Heart left ventricle (tissue), 16 donors: Measurements from ENCODE around the gene ATXN1. TPM values are rescaled to one million over a fixed set of nuclear protein-coding genes. Genes with fewer than 3 reads are reported as not detected.

ENCODE experiments used
- ATAC-seq, 4 donors: fragments of 200-7000 bp; cut with Tn5 transposase; one replicate each; pipeline ENCODE4 v1.9.1; 2020 to 2022; ENCODE audit warnings: moderate library complexity in 4 of 4, mild to moderate bottlenecking in 3 of 4, moderate number of reproducible peaks in 1 of 4
- DNase-seq, 5 donors: peaks; one replicate each; pipeline ENCODE4 v3.0.0-alpha.2; 2020
- H3K27ac ChIP-seq, 12 donors: fragments of 200-600 bp; sonication (generic) in 4 of 12; one replicate each; pipeline versions ENCODE4 v1.5.0 to v1.8.0; 2016 to 2022; ENCODE audit warnings: mild to moderate bottlenecking in 2 of 12
- H3K27me3 ChIP-seq, 9 donors: fragments of 200-600 bp; sonication (generic) in 2 of 9; one replicate each; pipeline versions ENCODE4 v1.5.1 to v1.8.0; 2016 to 2022; ENCODE audit warnings: mild to moderate bottlenecking in 3 of 9
- H3K36me3 ChIP-seq, 9 donors: fragments of 200-600 bp; sonication (generic) in 2 of 9; one replicate each; pipeline versions ENCODE4 v1.5.0 to v1.8.0; 2018 to 2022; ENCODE audit warnings: mild to moderate bottlenecking in 2 of 9
- H3K4me1 ChIP-seq, 12 donors: fragments of 200-600 bp; sonication (generic) in 4 of 12; one replicate each; pipeline versions ENCODE4 v1.5.0 to v1.8.0; 2016 to 2022; ENCODE audit warnings: mild to moderate bottlenecking in 3 of 12
- H3K4me3 ChIP-seq, 12 donors: fragments of 200-600 bp; sonication (generic) in 4 of 12; one replicate each; pipeline versions ENCODE4 v1.5.0 to v1.8.0; 2017 to 2022; ENCODE audit warnings: mild to moderate bottlenecking in 9 of 12, moderate library complexity in 4 of 12
- H3K9me3 ChIP-seq, 12 donors: fragments of 200-600 bp; sonication (generic) in 4 of 12; one replicate each; pipeline versions ENCODE4 v1.5.0 to v1.8.0; 2016 to 2022; ENCODE audit warnings: mild to moderate bottlenecking in 1 of 12
- CTCF ChIP-seq, 12 donors: fragments of 200-600 bp; sonication (generic) in 4 of 12; IDR thresholded peaks; one replicate each; pipeline versions ENCODE4 v1.5.0 to v1.8.0; 2018 to 2022; ENCODE audit warnings: antibody characterized with exemption in 12 of 12, mild to moderate bottlenecking in 5 of 12
- POLR2A ChIP-seq, 2 donors: fragments of 450-650 bp; IDR thresholded peaks; one replicate each; pipeline ENCODE4 v1.6.1; 2017; ENCODE audit warnings: antibody characterized with exemption in 2 of 2, mild to moderate bottlenecking in 2 of 2, moderate library complexity in 2 of 2
- WGBS, 4 donors: extraction: QIAGEN DNeasy Blood & Tissue Kit in 2 of 4; methylation state at CpG; one replicate each; pipeline versions ENCODE4 v1.1.5 to v1.1.7; 2013 to 2018; 5-methylcytosine and 5-hydroxymethylcytosine counted together
- intact Hi-C, 10 donors: fragments of 100-400 bp; cut with DNase I; formaldehyde crosslinking; loops; one replicate each; pipeline versions ENCODE4 v1.11.1 to v1.14.2; 2022
- polyA plus RNA-seq, 2 donors: library from polyadenylated mRNA; stranded (reverse); fragments of 200-250 nt; gene quantifications; one replicate each; pipeline ENCODE4 v1.2.3, GENCODE V29; 2013
- total RNA-seq, 9 donors: library from RNA; depleted of rRNA in 2 of 9; stranded (reverse); fragments of >200 nt in 2 of 9; fragmentation: NEBNext Ultra II Directional in 3 of 9; extraction: Animal tissue kit (Norgen Biotek cat#: 25700) in 3 of 9; gene quantifications; one replicate each; pipeline versions ENCODE4 v1.1.0 to v1.2.4, GENCODE V29; 2016 to 2023
- donor health status: ischemic (EF 13 %, LVEDD 7.1; RV severe dilation, severe dysfunction).
- donor health status: healthy with polysubstance abuse.
- donor health status: DM: no; HTN: yes; CAD: no.
- donor health status: DM: no; HTN: no; CAD: no.
- donor health status: ischemic (EF 25% LVEDD 6.9; RV normal size, moderate dysfunction).
- donor health status: ischemic (EF 25% LVEDD 5.7; RV mildly dilated, moderate dysfunction).
- donor health status: healthy.
- donor health status: DM: yes; HTN: yes; CAD: no.
- donor health status: ischemic (EF 35%, LVEDD 5.7; RV mildly dilated, moderate dysfunction).
- donor health status: nonischemic (EF 11% LVEDD 7.7; RV severe dilation, severe dysfunction).
- donor health status: DM: yes; HTN: yes; CAD: no.
- donor health status: PGD.
- donor health status: ischemic (EF 29% LVEDD 5.4; RV normal size, mild dysfunction).
- donor health status: nonischemic (EF 23%, LVEDD 6.1; RV moderate dilation, normal function).

The ATXN1 gene
- total and polyA plus RNA-seq, 11 donors: 8.7 to 51.8 (median 36.0) TPM

- H3K36me3 ChIP-seq: no peaks in the 10 kb centered on the region
- no peaks in the 10 kb centered on the region for H3K9me3 ChIP-seq
- peaks cover 0 to 62% (median 30%) of the 10 kb centered on the region in 12 donors for H3K4me1 ChIP-seq
- DNase-seq (no peak), ATAC-seq (no peak)
- TF ChIP-seq POLR2A (IDR thresholded peaks at IDR 0.05) (no peak), CTCF (IDR thresholded peaks at IDR 0.05) (no peak)
- intact Hi-C loops: loop anchor here (1.0 to 10.0 kb wide), 17 partner anchors 90 to 525 kb away; partner anchors contain the start of gene GMPR (in 1 of the 10)
- no peaks in the 10 kb centered on the region for H3K27me3 ChIP-seq
- H3K27ac ChIP-seq: peak overlapping the region; percentile 19 to 99 (median 98)
- peak overlapping the region; percentile 67 to 99 (median 89) for H3K4me3 ChIP-seq
- 0 to 1% (median 0%) methylated on average over 19 to 21 of the region's 21 CpGs for WGBS, 4 donors
Measured at GRCh38 chr6:16762268-16762549, 949 bp upstream of the ATXN1 start.

DNA sequence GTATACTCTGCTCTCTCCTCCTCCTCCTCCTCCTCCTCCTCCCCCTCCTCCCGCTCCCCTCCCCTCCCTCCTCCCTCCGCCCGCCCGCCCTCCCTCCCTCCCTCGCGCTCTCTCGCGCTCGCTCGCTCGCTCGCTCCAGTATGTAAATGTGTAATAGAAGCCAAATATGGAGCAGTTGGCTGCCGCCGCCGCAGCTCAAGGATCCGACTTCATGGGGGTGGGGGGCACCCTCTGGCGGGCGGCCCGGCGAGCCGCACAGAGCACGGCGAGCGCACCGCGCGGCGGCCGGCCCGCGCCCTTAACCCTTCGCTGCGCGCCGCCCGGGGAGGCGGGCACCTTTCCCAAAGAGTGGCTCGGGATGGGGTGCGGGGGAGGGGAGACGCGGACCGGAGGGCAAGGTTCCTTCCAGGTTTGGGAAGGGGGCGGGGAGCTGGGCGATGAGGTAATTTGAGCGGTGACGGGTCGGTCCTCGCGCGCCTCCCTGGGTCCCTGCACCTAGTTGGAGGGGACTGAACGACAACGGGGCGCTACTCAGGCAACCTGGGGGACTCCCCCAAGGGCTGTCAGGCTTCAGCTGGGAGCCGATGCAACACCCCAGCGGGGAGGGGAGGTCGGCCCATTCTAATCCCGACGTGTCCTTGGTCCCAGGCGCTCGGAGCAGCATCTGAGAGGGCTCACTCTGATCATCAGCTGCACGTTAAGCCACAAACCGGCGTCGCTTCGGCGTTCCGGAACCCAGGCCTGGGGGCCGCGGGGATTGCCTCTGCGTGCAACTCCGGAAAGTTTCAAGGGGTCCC is 409 bp upstream of the ATXN1 start:
- Histone ChIP-seq H3K27me3 (no peaks in the 10 kb centered on the region), H3K36me3 (no peaks in the 10 kb centered on the region), H3K4me1 (peaks cover 0 to 65% (median 32%) of the 10 kb centered on the region in 12 donors), H3K9me3 (no peaks in the 10 kb centered on the region), H3K27ac (peak overlapping the region; percentile 93 to 100 (median 98)), H3K4me3 (peak overlapping the region; percentile 67 to 99 (median 89))
- 0% methylated on average over 21 to 71 of the region's 71 CpGs for WGBS, 4 donors
- intact Hi-C loops: loop anchor here (1.0 to 10.0 kb wide), 20 partner anchors 89 to 524 kb away; partner anchors contain the start of gene GMPR (in 1 of the 10)
- DNase-seq (peak; percentile 88 to 93 (median 91)), ATAC-seq (peak; percentile 29 to 68 (median 62))
- TF ChIP-seq CTCF (IDR thresholded peaks at IDR 0.05): peak in 8 of 12 donors; percentile 21 to 52 (median 30)
- no peak for TF ChIP-seq POLR2A (IDR thresholded peaks at IDR 0.05)

GRCh38 chr6:16759646-16760515 is 1.4 kb downstream of the ATXN1 start:
- peak; percentile 93 to 96 (median 95) for DNase-seq
- peak overlapping the region; percentile 67 to 99 (median 89) for H3K4me3 ChIP-seq
- WGBS, 4 donors: 0 to 1% (median 1%) methylated on average over 33 to 87 of the region's 87 CpGs
- H3K36me3 ChIP-seq: no peaks in the 10 kb centered on the region
- intact Hi-C loops: loop anchor here (2.0 to 10.0 kb wide), 18 partner anchors 88 to 523 kb away; partner anchors contain the start of gene GMPR (in 1 of the 10)
- no peaks in the 10 kb centered on the region for H3K27me3 ChIP-seq
- H3K4me1 ChIP-seq: peaks cover under 1 to 65% (median 42%) of the 10 kb centered on the region in 12 donors
- no peaks in the 10 kb centered on the region for H3K9me3 ChIP-seq
- peak overlapping the region; percentile 93 to 100 (median 98) for H3K27ac ChIP-seq
- peak in 1 of 2 donors; percentile 84 for TF ChIP-seq POLR2A (IDR thresholded peaks at IDR 0.05)
- peak in 9 of 12 donors; percentile 11 to 54 (median 26) for TF ChIP-seq CTCF (IDR thresholded peaks at IDR 0.05)
- ATAC-seq: peak; percentile 81 to 90 (median 84)
